Kidney (tissue), 14 donors: ENCODE results near the gene SCLY. TPM values are rescaled to one million over a fixed set of nuclear protein-coding genes. Genes with fewer than 3 reads are reported as not detected.

Experiments
- DNase-seq, 5 donors: peaks; one replicate each; pipeline ENCODE4 v3.0.0-alpha.2; 2013 to 2020
- FAIRE-seq: peaks from 2 replicates; lab custom pipeline; 2012; peaks lifted over from hg19 to GRCh38; lab: Jason Lieb, UNC
- H3K27ac ChIP-seq, 2 donors: one replicate each; pipeline ENCODE4 v1.7.0; 2013; ENCODE audit warnings: low read depth in 2 of 2, low read length in 2 of 2, inconsistent platforms in 1 of 2
- H3K27me3 ChIP-seq: one replicate; pipeline ENCODE4 v1.7.1; 2013; ENCODE audit warnings: low read length, inconsistent platforms; ENCODE audit not compliant: control insufficient read depth, insufficient read depth
- H3K36me3 ChIP-seq, 3 donors: one replicate each; pipeline versions ENCODE4 v1.7.0 to v1.7.1; 2013; ENCODE audit warnings: low read length in 3 of 3, control low read depth in 1 of 3, inconsistent platforms in 1 of 3; ENCODE audit not compliant: insufficient read depth in 3 of 3, control insufficient read depth in 2 of 3
- H3K4me1 ChIP-seq, 3 donors: one replicate each; pipeline versions ENCODE4 v1.7.0 to v1.7.1; 2013; ENCODE audit warnings: low read length in 3 of 3, inconsistent platforms in 1 of 3, low read depth in 1 of 3; ENCODE audit not compliant: control insufficient read depth in 2 of 3, insufficient read depth in 2 of 3
- H3K4me3 ChIP-seq, 3 donors: one replicate each; pipeline versions ENCODE4 v1.7.0 to v1.8.1; 2013; ENCODE audit warnings: low read length in 3 of 3, control low read depth in 1 of 3, inconsistent platforms in 1 of 3
- H3K9ac ChIP-seq, 3 donors: one replicate each; pipeline versions ENCODE4 v1.7.0 to v1.7.1; 2013; ENCODE audit warnings: low read length in 3 of 3, control low read depth in 1 of 3, inconsistent platforms in 1 of 3
- H3K9me3 ChIP-seq, 3 donors: one replicate each; pipeline versions ENCODE4 v1.7.0 to v1.7.1; 2013; ENCODE audit warnings: low read length in 3 of 3, control low read depth in 1 of 3, inconsistent platforms in 1 of 3; ENCODE audit not compliant: control insufficient read depth in 2 of 3, insufficient read depth in 1 of 3
- CTCF ChIP-seq: IDR thresholded peaks from 3 replicates; pipeline ENCODE4 v1.5.1; 2012; ENCODE audit warnings: mild to moderate bottlenecking, moderate library complexity, borderline replicate concordance; ENCODE audit not compliant: insufficient read depth; ENCODE audit errors: extremely low read depth
- intact Hi-C: fragments of 100-400 bp; cut with DNase I; formaldehyde crosslinking; loops from one replicate; pipeline ENCODE4 v1.11.1; 2022
- polyA plus RNA-seq: library from polyadenylated mRNA; stranded (reverse); fragments of 350-450 nt; fragmentation: Illumina TruSeq; extraction: RNeasy Lipid Tissue Mini Kit (QIAGEN cat#74804); gene quantifications from one replicate; pipeline ENCODE4 v1.2.3, GENCODE V29; 2014; ENCODE audit warnings: low read depth, low replicate concordance; ENCODE audit not compliant: insufficient read depth
- total RNA-seq: library from RNA; stranded (reverse); fragmentation: NEBNext Ultra II Directional; extraction: Animal tissue kit (Norgen Biotek cat#: 25700); gene quantifications from one replicate; pipeline ENCODE4 v1.2.1, GENCODE V29; 2021
- donor health status: control.
- donor health status: control.
- donor health status: control.
- donor health status: control.
- donor health status: control.
- donor health status: DM: yes; HTN: yes; CAD: no.
- donor health status: Normal renal cell carcinoma (clear cell type).

The SCLY gene
- total and polyA plus RNA-seq, 2 donors from 2014 or later: 18.3 to 21.9 TPM

- FAIRE-seq (no peak), DNase-seq (no peak)
- Histone ChIP-seq H3K36me3 (peaks cover 0 to 11% (median 7%) of the 10 kb centered on the region in 3 donors), H3K4me3 (no peak overlapping the region), H3K27ac (no peak overlapping the region), H3K27me3 (no peaks in the 10 kb centered on the region), H3K9me3 (no peaks in the 10 kb centered on the region), H3K4me1 (no peaks in the 10 kb centered on the region), H3K9ac (no peak overlapping the region)
- TF ChIP-seq CTCF: no peak
- intact Hi-C loops: no loop called here
Observed at GRCh38 chr2:238087211-238087610, 26.4 kb downstream of the SCLY start.

GRCh38 chr2:238090887-238091286 is 30.1 kb downstream of the SCLY start:
- Histone ChIP-seq H3K4me3 (no peak overlapping the region), H3K9me3 (no peaks in the 10 kb centered on the region), H3K9ac (no peak overlapping the region), H3K36me3 (peaks cover 0 to 3% (median 2%) of the 10 kb centered on the region in 3 donors), H3K27ac (no peak overlapping the region), H3K27me3 (no peaks in the 10 kb centered on the region), H3K4me1 (no peaks in the 10 kb centered on the region)
- DNase-seq (no peak), FAIRE-seq (no peak)
- no peak for TF ChIP-seq CTCF
- intact Hi-C loops: no loop called here

- Histone ChIP-seq H3K27ac (no peak overlapping the region), H3K36me3 (peaks cover 0 to 3% (median 2%) of the 10 kb centered on the region in 3 donors), H3K9me3 (no peaks in the 10 kb centered on the region), H3K9ac (no peak overlapping the region), H3K4me3 (no peak overlapping the region), H3K4me1 (no peaks in the 10 kb centered on the region), H3K27me3 (no peaks in the 10 kb centered on the region)
- DNase-seq (no peak), FAIRE-seq (no peak)
- intact Hi-C loops: no loop called here
- no peak for TF ChIP-seq CTCF
Observed at GRCh38 chr2:238091436-238092060, 30.7 kb downstream of the SCLY start.
